Activated naive CD8-positive, alpha-beta T cell treated with anti-CD3 and anti-CD28 coated beads for 36 hours (primary cell): Measurements from ENCODE around the gene SCGB3A2. TPM values are rescaled to one million over a fixed set of nuclear protein-coding genes. Genes with fewer than 3 reads are reported as not detected.
"Not testable (repeated sequence)": the region's sequence is repeated elsewhere in the genome, so short reads cannot be mapped to it uniquely, and the experiment has no call there.

Source experiments
- DNase-seq: peaks from one replicate; pipeline ENCODE4 v3.0.0; 2021
- H3K27ac Mint-ChIP-seq: one replicate; pipeline ENCODE4 v1.8.0; 2022; ENCODE audit warnings: mild to moderate bottlenecking, moderate library complexity, mixed read lengths
- H3K27me3 Mint-ChIP-seq: one replicate; pipeline ENCODE4 v1.8.0; 2022; ENCODE audit warnings: mild to moderate bottlenecking, mixed read lengths
- H3K36me3 Mint-ChIP-seq: one replicate; pipeline ENCODE4 v1.8.0; 2021; ENCODE audit warnings: mild to moderate bottlenecking, mixed read lengths
- H3K4me1 Mint-ChIP-seq: one replicate; pipeline ENCODE4 v1.8.0; 2021; ENCODE audit warnings: mixed read lengths
- H3K4me3 Mint-ChIP-seq: one replicate; pipeline ENCODE4 v1.8.0; 2022; ENCODE audit warnings: mild to moderate bottlenecking, moderate library complexity, mixed read lengths
- H3K9me3 Mint-ChIP-seq: one replicate; pipeline ENCODE4 v1.8.0; 2022; ENCODE audit warnings: mixed read lengths
- total RNA-seq, 2 experiments: library from RNA; stranded (reverse); gene quantifications; one replicate each; pipeline ENCODE4 v1.2.3, GENCODE V29; 2021

Gene SCGB3A2
- total RNA-seq, 2 experiments from 2014 or later, result not detected

DNA sequence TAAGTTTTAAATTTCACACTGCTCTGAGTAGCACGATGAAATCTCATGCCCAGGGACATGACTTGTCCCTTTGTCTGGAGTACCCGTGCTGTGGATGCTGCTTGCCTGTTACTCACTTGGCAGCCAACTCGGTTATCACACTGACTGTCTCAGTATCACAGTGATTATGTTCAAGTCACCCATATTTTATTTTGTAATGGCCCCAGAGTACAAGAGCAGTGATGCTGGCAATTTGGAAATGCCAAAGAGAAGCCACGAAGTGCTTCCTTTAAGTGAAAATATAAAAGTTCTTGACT, 22.8 kb upstream of the SCGB3A2 start:
- H3K4me3 Mint-ChIP-seq, result no peak overlapping the region
- H3K27me3 Mint-ChIP-seq, result peaks cover 5% of the 10 kb centered on the region
- H3K9me3 Mint-ChIP-seq, result no peaks in the 10 kb centered on the region
- H3K36me3 Mint-ChIP-seq, result no peaks in the 10 kb centered on the region
- no peak overlapping the region for H3K27ac Mint-ChIP-seq
- DNase-seq, result no peak
- no peaks in the 10 kb centered on the region for H3K4me1 Mint-ChIP-seq

- no peak overlapping the region for H3K4me3 Mint-ChIP-seq
- no peak overlapping the region for H3K27ac Mint-ChIP-seq
- no peaks in the 10 kb centered on the region for H3K9me3 Mint-ChIP-seq
- no peaks in the 10 kb centered on the region for H3K36me3 Mint-ChIP-seq
- peaks cover 5% of the 10 kb centered on the region for H3K27me3 Mint-ChIP-seq
- no peak for DNase-seq
- no peaks in the 10 kb centered on the region for H3K4me1 Mint-ChIP-seq
Measured at GRCh38 chr5:147856801-147857200, 21.7 kb upstream of the SCGB3A2 start.

DNA sequence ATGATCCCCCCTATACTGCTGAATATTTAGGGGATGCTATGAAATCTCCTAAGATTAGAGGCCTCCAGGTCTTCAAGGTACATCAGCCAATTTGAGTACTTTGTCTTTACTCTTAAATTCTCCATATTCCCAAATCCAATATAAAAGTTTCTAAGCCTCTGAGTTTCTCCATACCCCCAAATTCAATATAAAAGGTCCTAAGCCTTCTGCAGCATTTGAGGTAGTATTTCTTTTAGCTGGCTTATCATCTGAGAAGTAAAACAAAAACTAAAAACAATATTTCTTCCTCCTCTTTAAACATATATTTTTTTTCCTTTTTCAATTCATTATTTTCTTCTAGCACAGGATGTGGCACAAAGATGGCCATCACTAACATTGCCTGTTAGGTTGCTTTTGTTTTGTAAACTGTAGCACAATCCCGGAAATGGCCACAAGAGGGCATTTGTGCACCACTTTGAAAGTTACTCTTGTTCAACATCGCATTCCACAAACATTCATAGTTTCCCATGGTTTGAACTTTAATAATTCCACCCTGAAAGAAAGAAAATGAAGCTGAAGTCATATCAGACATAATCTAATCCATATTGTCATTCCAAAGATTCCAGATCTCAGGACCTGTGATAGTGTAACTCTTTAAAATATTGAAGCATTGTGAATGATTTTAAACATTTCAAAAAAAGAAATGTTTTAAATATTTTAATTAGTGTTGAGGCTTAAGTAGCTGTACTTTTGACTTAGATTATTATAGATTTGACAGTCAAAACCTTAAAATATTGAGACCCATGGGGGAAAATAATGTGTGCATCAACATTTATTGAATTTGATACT, 21.0 kb upstream of the SCGB3A2 start:
- H3K27me3 Mint-ChIP-seq, result peaks cover 5% of the 10 kb centered on the region
- DNase-seq, result peak; percentile 6
- H3K36me3 Mint-ChIP-seq, result no peaks in the 10 kb centered on the region
- no peak overlapping the region for H3K27ac Mint-ChIP-seq
- no peaks in the 10 kb centered on the region for H3K4me1 Mint-ChIP-seq
- H3K9me3 Mint-ChIP-seq, result no peaks in the 10 kb centered on the region
- H3K4me3 Mint-ChIP-seq, result no peak overlapping the region

DNA sequence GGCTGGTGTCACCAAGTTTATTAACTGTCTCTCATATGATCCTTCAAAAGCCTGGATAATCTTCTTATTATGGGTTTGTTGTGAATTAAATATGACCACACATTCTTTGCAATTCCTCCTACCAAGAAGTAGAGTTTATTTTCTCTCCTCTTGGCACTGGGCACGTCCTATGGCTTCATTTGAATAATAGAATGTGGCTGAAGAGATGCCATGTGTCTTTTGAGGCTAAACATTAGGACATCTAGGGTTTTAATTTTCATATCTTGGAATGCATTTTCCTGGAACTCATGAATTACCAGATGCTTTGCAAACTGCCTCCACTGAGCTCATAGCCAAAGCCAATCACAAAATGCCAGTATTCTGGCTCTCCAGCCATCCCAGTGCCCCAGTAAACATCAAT, 19.9 kb upstream of the SCGB3A2 start:
- H3K4me3 Mint-ChIP-seq, result no peak overlapping the region

DNA sequence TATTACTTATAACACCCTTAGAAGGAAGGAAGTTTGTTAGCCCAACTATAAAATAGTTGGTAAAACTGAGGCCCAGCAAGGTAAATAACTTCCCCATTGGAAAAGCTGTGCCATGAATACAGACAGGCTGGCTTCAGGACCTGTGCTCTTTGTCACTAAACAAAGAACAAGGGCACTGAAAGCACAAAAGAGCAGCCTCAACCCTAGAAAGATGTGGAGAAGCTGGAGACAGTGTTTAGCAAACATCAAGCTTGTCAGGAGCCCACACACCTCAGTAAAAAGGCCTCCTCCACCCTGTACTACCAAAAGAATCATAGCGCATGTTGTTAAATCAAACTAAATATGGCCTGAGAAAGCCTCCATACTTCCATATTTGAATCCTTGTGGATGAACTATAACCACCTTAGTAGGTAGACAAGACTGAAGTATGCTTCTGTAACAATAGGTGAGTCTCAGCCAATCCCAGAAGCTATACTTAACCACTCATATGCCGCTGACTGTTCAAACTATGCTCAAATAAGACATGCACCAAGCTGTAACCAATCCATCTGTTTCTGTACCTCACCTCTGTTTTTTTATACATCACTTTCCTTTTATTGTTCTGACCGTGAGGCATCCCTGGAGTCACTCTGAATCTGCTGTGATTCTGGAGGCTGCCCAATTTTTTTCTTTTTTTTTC, 18.4 kb upstream of the SCGB3A2 start:
- H3K4me1 Mint-ChIP-seq, result no peaks in the 10 kb centered on the region
- no peak overlapping the region for H3K4me3 Mint-ChIP-seq

More for the DNA sequence above, 19.9 kb upstream of the SCGB3A2 start:
- no peaks in the 10 kb centered on the region for H3K9me3 Mint-ChIP-seq
- H3K27me3 Mint-ChIP-seq, result peaks cover 5% of the 10 kb centered on the region
- H3K27ac Mint-ChIP-seq, result no peak overlapping the region
- no peaks in the 10 kb centered on the region for H3K4me1 Mint-ChIP-seq
- no peak for DNase-seq
- no peaks in the 10 kb centered on the region for H3K36me3 Mint-ChIP-seq

GRCh38 chr5:147860641-147861025, 17.9 kb upstream of the SCGB3A2 start:
- no peaks in the 10 kb centered on the region for H3K9me3 Mint-ChIP-seq
- no peak overlapping the region for H3K4me3 Mint-ChIP-seq
- H3K4me1 Mint-ChIP-seq, result no peaks in the 10 kb centered on the region
- H3K27ac Mint-ChIP-seq, result no peak overlapping the region
- no peaks in the 10 kb centered on the region for H3K27me3 Mint-ChIP-seq
- no peaks in the 10 kb centered on the region for H3K36me3 Mint-ChIP-seq
- no peak for DNase-seq

More for the DNA sequence above, 18.4 kb upstream of the SCGB3A2 start:
- DNase-seq, result no peak
- H3K36me3 Mint-ChIP-seq, result no peaks in the 10 kb centered on the region
- H3K27me3 Mint-ChIP-seq, result no peaks in the 10 kb centered on the region
- no peaks in the 10 kb centered on the region for H3K9me3 Mint-ChIP-seq
- H3K27ac Mint-ChIP-seq, result no peak overlapping the region

DNA sequence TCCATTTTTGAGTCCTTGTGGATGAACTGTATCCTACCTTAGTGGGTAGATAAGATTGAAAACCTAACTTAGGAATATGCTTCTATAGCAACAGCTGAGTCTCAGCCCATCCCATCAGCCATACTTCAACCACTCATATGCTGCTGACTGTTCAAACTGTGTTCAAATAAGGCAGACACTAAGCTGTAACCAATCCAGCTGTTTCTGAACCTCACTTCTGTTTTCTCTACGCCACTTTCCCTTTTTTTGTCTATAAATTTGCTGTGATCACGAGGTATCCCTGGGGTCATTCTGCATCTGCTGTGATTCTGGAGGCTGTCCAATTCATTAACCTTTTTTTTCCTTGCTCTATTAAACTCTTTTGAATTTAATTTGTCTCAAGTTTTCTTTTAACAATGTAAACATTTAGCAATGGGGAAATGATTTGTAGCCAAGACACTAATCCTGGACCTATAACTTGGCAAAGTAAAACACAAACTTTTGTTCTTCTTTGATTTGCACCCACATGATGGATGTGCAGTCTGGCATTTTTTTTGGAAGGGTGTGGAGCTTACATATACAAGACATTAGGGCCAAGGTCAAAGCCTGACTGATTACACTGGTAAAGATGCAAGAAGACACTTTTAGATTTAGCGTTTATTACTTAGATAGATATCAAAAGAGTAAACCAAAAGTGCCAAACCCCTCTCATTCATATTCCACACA, 14.9 kb upstream of the SCGB3A2 start:
- H3K27me3 Mint-ChIP-seq, result no peaks in the 10 kb centered on the region
- H3K27ac Mint-ChIP-seq, result no peak overlapping the region
- no peaks in the 10 kb centered on the region for H3K4me1 Mint-ChIP-seq
- no peak for DNase-seq
- H3K9me3 Mint-ChIP-seq, result no peaks in the 10 kb centered on the region
- H3K36me3 Mint-ChIP-seq, result no peaks in the 10 kb centered on the region
- H3K4me3 Mint-ChIP-seq, result no peak overlapping the region

DNA sequence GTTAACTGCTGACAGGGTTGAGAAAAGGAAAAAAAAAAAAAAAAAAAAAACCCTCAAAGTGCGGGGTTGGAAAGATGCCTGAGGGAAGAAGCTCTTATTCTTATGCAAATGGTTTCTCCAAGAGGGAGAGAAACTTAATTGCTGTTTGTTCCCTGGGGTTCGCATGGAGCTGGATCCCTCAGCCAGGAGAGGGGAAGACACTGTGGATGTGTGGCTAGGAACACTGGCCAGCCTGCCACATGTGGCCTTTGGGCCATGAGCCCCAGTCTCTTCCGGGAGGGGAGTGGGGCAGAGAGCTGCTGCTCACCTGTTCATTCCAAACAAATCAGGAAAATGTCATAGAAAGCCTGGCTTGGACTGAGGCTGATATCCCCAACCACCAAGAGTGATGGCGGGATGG, 9.4 kb upstream of the SCGB3A2 start:
- no peak overlapping the region for H3K27ac Mint-ChIP-seq
- H3K36me3 Mint-ChIP-seq, result no peaks in the 10 kb centered on the region
- H3K9me3 Mint-ChIP-seq, result no peaks in the 10 kb centered on the region
- H3K4me1 Mint-ChIP-seq, result no peaks in the 10 kb centered on the region
- no peak overlapping the region for H3K4me3 Mint-ChIP-seq
- H3K27me3 Mint-ChIP-seq, result no peaks in the 10 kb centered on the region
- DNase-seq, result no peak

GRCh38 chr5:147869892-147870291, 8.6 kb upstream of the SCGB3A2 start:
- not testable (repeated sequence) for H3K27ac Mint-ChIP-seq, DNase-seq, H3K9me3 Mint-ChIP-seq, H3K27me3 Mint-ChIP-seq, H3K36me3 Mint-ChIP-seq, H3K4me3 Mint-ChIP-seq, H3K4me1 Mint-ChIP-seq

DNA sequence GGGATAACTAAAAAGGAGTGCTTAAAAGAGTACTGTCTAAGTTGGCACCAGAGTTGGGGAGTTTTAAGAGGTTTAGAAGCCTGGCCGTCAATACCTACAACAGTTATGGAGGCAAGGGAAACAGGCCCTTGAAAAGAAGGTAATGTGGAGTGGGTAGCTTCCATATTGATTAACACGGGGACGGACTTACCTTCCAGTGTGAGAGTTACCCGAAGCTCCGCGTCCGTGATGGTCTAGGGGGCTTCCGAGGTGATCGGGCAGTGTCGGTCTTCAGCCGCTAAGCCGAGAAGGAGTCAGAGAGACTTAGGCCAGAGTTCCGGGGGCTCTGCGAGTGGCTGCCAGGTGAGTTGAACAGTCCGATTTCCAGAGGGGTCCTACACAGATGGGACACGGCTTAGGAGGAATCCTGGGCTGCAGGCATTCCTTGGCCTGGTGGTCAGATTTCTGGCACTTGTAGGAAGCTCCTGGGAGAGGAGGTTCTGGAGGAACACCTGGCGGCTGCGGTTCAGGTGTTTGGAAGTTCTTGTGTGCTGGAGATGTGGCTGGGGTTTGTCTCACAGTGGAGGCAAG, 6.4 kb upstream of the SCGB3A2 start:
- not testable (repeated sequence) for H3K27ac Mint-ChIP-seq, H3K4me3 Mint-ChIP-seq, H3K27me3 Mint-ChIP-seq, DNase-seq, H3K9me3 Mint-ChIP-seq, H3K36me3 Mint-ChIP-seq, H3K4me1 Mint-ChIP-seq

- H3K27me3 Mint-ChIP-seq, H3K9me3 Mint-ChIP-seq, H3K27ac Mint-ChIP-seq, H3K36me3 Mint-ChIP-seq, H3K4me3 Mint-ChIP-seq, H3K4me1 Mint-ChIP-seq, DNase-seq: not testable (repeated sequence)
Measured at GRCh38 chr5:147872744-147873435, 5.6 kb upstream of the SCGB3A2 start.

DNA sequence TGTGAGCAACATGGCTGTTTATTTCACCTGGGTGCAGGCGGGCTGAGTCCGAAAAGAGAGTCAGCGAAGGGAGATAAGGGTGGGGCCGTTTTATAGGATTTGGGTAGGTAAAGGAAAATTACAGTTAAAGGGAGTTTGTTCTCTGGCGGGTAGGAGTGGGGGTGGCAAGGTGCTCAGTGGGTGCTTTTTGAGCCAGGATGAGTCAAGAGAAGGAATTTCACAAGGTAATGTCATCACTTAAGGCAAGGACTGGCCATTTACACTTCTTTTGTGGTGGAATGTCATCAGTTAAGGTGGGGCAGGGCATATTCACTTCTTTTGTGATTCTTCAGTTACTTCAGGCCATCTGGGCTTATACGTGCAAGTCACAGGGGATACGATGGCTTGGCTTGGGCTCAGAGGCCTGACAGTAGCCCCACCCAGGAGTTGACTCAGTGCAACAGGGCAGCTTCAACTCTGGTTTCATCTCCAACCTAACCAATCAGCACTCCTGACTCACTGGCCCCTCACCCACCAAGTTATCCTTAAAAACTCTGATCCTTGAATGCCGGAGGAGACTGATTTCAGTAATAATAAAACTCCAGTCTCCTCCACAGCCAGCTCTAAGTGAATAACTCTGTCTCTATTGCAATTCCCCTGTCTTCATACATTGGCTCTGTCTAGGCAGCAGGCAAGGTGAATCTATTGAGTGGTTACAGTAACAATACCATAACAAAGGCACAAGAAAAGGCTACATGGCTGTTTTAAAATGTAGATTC, 4.2 kb upstream of the SCGB3A2 start:
- not testable (repeated sequence) for H3K4me1 Mint-ChIP-seq, H3K4me3 Mint-ChIP-seq, DNase-seq, H3K9me3 Mint-ChIP-seq, H3K36me3 Mint-ChIP-seq, H3K27me3 Mint-ChIP-seq, H3K27ac Mint-ChIP-seq

DNA sequence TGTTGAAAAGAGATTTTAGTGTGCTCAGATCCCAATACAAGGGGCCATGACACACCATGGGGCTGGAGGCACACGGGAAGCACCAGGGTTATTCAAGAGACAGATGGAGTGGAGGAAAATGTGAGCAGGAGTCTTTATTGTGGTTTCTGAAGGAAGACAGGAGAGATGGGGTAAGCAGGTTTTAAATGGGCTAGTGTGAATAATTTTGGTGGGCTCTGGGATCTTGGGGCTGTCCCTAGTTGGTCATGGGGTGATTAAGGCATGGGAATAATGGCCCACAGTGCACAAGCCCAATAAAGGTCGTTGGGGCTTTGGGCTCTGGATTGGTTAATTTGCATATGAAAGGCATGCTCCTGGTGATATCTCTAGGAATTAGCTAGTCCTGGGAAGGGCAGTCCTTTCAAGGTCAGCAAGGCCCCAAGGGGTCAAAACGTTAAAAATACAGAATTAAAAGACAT, 3.6 kb upstream of the SCGB3A2 start:
- no peaks in the 10 kb centered on the region for H3K9me3 Mint-ChIP-seq
- no peaks in the 10 kb centered on the region for H3K36me3 Mint-ChIP-seq
- H3K4me1 Mint-ChIP-seq, result no peaks in the 10 kb centered on the region
- no peak for DNase-seq
- H3K4me3 Mint-ChIP-seq, result no peak overlapping the region
- peaks cover 6% of the 10 kb centered on the region for H3K27me3 Mint-ChIP-seq
- no peak overlapping the region for H3K27ac Mint-ChIP-seq

DNA sequence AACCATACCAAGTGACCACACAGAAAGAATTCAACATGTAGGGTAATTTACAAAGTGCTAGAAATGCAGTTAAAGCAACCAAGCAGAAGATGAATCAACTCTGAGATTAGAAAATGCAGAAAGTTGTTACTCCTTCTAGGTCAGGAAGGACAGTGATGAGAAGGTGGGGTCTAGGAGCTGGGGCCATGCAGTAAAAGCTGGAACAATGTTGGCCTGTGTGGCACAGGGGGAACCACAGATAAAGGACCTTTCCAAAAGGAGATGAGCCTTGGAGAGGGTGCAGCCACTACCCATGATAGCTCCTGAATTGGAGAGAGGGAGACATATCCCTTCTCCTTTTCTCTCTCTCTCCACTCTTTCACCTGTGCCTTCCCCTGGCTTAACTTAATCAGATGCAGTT, 2.4 kb upstream of the SCGB3A2 start:
- H3K36me3 Mint-ChIP-seq, result no peaks in the 10 kb centered on the region
- H3K27me3 Mint-ChIP-seq, result peaks cover 6% of the 10 kb centered on the region
- no peaks in the 10 kb centered on the region for H3K4me1 Mint-ChIP-seq
- no peak overlapping the region for H3K4me3 Mint-ChIP-seq
- no peaks in the 10 kb centered on the region for H3K9me3 Mint-ChIP-seq
- no peak for DNase-seq
- no peak overlapping the region for H3K27ac Mint-ChIP-seq
